RCC 7860 (cell line): ENCODE data around the gene NR1H3.
A peak's percentile ranks its signal among the peaks of the same experiment; 100 is the strongest.

ENCODE experiments used
- DNase-seq: peaks from one replicate; pipeline ENCODE4 v3.0.0-alpha.2; 2015; ENCODE audit warnings: low spot score
- FAIRE-seq: peaks from 2 replicates; lab custom pipeline; 2012; peaks lifted over from hg19 to GRCh38; lab: Jason Lieb, UNC

Gene NR1H3

DNA sequence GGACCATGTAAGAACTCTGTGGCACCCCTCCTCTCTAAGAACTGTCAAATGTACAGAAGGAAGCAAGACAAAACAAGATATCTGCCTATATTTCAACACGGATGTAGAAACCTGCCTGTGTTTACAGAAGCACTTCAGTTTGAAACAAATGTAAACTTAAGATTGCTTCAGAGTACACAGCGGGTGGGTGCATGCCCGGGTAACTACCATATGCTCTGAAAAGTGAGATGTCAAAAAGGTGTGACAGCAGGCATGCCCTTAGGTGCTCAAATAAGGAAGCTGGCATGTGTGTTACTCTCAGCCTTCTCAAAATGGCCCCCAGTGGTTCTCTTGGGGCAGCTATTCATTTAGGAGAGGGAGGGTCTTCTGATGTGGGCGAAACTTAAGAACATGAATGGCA lies 14.3 kb upstream of the NR1H3 start:
- FAIRE-seq (no peak), DNase-seq (no peak)

DNA sequence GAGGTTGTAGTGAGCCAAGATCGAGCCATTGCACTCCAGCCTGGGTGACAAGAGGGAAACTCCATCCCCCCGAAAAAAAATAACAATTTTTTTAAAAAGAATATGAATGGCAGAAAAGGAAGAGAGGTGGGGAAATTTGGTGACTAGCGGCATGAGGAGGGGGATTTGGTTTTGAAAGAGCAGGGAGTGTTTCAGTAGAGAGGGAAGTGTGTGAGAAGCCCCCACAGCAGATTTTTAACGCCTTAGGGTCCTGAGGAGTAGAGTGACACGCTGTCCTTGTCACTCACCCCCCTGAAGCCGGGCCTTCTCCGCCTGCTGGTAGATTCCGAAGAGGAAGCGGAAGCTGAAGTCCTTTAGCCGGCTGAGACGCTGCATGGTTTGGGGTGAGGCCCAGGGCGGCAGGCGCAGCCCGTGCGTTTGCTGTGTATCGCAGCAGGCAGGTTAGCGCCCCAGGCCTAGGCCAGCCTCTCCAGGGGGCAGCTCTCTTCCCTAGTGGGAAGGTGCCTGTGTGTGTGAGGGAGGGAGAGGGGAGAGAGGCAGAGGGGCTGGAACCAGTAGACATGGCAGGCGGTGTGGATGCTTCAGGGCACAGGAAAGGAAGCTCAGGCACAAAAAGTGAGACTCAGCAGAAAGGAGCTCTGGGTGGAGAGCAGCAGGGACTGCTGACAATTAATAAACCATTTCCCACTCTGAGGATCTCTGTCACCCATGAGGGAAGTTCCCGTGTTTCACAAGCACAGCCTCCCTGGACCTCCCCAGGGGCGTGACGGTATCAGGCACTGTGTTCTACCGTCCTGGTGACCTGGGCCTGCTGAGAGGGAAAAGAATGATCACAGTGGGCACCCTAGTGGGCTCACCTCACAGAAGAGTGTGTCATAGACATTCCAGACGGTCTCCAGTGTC lies 13.1 kb upstream of the NR1H3 start:
- FAIRE-seq = no peak
- DNase-seq = peak; percentile 3

DNA sequence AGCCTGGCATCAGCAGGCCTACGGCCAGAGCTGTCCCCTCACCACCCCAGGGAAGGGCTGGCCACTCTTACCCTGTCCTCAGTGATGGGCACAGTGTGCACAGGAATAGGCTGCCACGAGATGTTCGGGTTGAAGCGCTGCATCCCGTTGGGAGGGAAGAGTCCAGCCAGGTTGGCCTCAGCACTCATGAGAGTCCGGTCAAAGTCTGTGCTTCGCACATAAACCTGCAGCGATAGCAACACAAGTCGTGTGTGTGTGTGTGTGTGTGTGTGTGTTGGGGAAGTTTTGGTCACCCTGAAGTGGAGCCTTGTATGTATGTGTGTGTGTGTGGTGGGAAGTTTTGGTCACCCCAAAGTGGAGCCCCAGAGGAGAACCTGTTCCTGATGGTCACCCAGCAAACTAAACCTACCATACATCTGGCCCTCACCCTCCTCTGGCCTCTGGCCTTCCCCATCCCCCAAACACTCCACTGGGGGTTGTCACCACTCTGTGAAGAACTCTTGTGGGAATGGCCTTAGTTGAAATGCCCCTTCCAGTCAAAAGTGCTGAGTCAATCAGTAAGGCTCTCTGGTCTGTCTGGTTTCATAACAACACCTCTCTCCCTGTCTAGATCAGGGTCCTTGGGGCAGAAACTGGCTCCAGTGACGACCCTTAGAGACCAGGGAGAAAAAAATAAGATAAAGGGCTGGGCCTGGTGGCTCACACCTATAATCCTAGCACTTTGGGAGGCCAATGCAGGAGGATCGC lies 12.0 kb upstream of the NR1H3 start:
- DNase-seq (no peak), FAIRE-seq (no peak)

DNA sequence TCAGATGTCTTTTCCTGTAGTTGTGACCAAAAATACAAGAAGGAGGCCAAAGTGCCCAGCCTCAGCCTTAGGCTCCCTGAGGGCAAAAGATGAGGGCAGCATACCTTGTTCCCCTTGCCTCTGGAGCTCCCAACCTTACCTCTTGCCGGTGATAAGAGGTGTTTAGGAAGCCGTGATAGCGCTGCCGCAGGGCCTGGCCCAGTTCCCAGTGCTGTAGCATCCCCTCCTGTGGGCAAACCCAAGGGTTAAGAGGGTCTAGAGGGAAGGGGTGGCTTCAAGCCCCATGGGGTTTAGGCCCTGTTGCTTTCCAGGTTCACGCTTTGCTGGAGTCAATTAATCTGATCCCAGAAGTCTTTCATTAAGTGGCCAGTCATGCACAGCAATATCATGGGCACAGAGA lies 10.3 kb upstream of the NR1H3 start:
- DNase-seq = no peak
- no peak for FAIRE-seq

DNA sequence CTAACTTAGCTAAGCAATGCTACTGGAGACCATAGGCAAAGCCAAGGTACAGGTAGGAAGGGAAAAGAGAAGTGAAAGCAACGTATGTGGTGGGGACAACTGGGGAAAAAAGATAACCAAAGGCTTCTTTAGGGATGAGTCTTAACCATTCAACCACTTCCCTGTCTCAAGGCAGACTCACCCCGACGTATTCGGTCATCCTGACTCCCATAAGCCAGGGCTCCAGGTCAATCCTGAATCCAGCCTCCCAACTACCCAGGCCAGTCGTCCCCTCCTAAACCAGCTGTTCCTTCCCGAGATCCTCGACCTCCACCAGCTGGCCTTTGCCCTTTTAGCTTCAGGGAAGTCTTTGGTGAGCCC lies 9.5 kb upstream of the NR1H3 start:
- DNase-seq = peak; percentile 8
- FAIRE-seq = no peak

DNA sequence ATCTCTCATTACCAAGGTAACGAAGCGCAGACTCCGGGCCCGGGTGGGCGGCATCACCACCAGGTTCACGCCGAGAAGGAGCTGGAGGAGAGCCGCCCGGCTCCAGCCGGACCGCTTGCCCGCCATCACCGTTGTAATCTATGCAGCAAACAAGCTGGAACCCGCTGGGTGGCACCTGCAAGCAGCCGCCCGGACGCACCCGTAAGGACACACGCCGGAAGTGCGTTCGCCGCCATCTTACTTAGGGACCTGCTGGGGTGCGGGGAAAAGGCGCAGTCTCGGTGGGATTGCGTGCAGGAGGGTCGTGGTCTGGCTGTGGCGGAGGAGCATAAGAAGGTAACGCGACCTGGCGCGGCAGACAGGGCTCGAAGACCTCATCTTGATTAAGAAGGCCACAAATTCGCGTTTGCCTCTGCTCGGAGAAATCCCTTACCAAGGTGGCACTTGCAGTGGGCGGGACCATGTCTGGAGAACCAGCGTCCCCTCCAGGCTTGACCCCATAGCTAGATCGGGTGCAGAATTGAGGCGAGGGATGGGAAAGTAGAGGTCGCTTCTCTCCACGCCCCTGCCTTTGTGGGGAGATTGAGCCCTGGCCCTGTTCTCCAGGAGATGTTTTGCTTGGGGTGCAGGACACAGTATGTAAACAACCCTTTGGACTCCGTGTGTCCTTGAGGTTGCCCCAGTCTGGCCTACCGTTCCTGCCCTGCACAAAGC lies 9.0 kb upstream of the NR1H3 start, which contains the start of gene ACP2:
Gene ACP2, minus strand, starts transcription at position 151 of the 714 bp plus-strand sequence. Its CDS starts 25 bp downstream, at position 126.
- FAIRE-seq (no peak), DNase-seq (peak; percentile 67)

DNA sequence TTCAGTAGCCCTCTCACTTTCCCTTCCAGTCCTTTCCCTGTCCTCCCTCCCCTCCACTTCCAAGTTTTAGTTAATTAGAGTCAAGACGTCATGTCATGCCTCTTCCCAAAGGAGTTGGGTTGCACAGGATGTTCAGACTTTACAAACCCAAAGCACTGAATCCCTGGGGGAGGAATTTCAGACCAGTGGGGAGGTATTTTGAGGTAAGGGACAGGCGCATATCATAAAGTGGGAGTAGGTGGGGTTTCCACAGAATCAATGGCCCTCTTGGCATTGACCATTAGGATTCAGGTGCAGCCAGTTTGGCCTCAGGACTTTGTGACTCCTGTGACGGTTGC lies 8.4 kb upstream of the NR1H3 start:
- no peak for FAIRE-seq
- no peak for DNase-seq

DNA sequence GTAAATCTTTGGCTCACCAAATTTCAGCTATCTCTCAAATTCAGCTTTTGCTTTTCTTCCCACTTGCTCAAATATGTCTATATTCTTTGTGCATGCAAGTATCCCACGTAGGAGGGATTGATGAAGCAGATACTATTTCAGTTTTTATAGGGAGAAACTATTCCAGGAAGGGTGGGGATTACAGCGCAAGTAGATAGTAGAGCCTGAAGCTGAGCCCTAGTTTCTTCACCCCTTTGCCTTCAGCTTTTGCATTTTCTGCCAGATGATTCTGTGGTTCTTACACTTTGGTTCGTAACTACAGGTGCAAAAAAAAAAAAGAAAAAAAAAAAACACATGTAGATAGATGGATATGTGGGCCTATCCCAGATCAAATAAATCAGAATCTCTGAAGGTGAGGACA lies 6.0 kb upstream of the NR1H3 start:
- no peak for DNase-seq

DNA sequence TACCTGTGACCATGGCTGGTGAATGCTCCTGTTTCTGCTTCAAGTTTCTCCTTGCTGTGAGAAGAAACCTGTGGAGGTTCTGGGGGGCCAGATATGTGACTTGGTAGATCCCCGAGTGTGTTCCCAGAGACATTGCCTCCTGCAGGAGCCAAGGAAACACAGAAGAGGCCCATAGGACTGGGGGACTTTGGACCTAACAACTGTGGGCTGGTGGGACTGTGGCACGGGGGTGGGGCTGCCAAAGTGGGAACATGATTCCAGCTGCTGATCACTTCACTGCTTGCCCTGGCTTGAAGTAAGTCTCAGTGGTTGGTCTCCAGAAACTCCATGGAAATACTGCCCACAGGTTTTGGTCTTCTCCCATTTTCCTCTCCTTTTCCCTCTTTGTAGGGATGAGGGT lies 4.1 kb upstream of the NR1H3 start:
- FAIRE-seq = no peak
- no peak for DNase-seq

More for the DNA sequence above, 6.0 kb upstream of the NR1H3 start:
- FAIRE-seq = no peak

DNA sequence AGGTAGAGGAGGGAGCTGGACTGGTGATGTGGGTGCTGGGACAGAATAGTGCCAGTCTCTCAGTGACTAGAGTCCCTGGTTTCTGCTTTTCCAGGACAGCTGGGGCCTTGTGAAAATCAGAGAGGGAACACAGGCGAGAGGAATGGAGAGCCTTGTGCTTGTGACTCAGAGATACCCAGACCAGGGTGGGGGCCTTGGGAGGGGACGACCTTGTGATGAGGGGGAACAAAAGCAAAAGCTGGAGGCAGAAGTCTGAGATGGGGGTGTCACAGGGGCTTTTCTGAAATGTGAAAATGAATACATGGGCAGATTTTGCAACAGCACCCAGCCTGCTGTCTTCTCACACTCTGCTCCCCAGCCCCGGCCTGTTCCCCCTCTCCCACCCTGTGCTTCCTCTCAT lies 3.4 kb upstream of the NR1H3 start:
- no peak for DNase-seq
- FAIRE-seq = no peak

DNA sequence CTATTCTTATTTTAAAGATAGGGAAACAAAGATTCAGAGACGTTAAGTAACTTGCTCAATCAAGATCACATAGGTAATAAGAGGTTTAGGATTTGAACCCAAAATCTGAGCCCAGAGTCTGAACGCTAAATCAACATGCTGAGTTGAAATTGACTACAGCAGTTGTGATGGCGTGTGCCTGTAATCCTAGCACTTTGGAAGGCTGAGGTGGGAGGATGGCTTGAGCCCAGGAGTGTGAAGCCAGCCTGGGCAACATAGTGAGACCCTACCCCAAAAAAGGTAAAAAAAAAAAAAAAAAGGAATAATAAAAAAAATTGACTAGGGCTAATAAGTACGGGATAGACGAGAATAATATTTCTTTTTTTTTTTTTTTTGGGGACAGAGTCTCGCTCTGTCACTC lies 1.4 kb upstream of the NR1H3 start:
- FAIRE-seq (no peak), DNase-seq (no peak)

DNA sequence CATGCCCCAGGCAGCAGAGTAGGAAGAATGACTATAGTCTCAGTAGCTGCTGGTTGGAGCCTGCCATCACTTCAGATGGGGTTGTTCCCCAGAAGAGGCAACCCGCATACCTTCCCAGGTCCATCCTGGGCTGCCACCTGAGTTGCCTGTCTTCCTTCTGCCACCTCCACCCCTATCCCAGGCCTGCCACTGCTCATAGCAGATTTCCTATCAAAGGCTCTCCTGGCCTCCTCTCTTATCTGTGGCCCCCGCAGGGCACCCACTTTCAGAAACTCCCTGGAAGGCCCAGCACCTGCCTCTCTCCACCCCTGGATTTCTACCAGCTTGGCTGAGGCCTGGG lies 649 bp upstream of the NR1H3 start:
- DNase-seq (no peak), FAIRE-seq (no peak)

DNA sequence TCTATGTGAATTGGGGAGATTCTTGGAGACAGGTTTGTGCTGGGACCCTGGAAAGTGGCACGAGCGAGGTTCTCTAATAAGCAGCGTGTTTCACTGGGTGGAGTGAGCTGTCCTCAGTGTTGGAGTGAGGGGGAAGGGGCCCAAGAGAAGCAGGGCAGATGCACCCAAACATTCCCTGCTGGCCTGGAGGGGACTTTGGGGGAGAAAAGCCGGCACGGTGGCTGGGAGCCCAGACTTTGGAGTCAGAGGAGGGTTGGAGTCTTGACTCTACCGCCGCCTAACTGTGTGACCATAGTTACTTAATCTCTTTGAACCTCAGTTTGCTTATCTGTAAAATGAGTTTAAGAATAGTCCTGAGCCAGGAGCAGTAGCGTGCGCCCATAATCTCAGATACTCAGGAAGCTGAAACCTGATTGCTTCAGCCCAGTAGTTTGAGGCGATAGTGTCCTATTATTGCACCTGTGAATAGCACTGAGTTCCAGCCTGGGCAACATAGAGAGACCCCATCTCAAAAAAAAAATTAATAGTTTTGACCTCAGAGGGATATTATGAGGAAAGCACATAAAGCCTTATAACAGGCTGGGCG lies 614 bp downstream of the NR1H3 start:
- no peak for DNase-seq
- FAIRE-seq = no peak

DNA sequence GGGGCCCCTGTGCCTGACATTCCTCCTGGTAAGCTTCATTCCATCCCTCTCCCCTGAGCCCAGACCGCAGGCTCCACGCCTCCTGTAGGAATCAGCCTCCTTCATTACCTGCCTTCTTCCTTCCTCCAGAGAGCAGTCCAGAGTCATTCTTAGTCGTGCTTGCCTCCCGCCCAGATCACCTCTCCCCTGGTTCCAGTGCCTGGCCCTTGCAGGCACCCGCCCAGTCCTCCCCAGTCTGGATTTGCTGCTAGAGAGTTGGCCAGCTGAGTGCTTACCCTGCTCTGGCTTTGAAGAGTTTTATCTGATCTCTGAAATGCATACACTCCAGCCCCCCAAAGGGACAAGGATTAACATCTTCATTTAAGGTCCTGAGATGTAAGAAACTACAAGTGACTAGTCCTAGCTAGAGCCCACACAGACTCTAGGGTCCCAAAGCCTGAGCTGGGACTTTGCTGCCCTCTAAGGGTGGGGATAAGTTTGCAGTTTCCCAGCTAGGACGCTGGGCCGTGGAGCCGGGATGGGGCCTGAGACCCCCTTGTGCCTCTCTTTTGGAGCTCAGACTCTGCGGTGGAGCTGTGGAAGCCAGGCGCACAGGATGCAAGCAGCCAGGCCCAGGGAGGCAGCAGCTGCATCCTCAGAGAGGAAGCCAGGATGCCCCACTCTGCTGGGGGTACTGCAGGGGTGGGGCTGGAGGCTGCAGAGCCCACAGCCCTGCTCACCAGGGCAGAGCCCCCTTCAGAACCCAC lies 1.6 kb downstream of the NR1H3 start:
- FAIRE-seq = no peak

DNA sequence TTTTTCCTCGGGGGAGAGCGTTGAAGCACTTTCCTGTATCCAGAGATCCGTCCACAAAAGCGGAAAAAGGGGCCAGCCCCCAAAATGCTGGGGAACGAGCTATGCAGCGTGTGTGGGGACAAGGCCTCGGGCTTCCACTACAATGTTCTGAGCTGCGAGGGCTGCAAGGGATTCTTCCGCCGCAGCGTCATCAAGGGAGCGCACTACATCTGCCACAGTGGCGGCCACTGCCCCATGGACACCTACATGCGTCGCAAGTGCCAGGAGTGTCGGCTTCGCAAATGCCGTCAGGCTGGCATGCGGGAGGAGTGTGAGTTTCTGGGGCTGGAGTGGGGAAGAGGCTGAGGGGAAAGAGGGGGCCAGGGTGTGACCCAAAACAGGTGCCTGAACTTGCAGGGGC lies 2.6 kb downstream of the NR1H3 start:
- FAIRE-seq = no peak

More for the DNA sequence above, 1.6 kb downstream of the NR1H3 start:
- no peak for DNase-seq

DNA sequence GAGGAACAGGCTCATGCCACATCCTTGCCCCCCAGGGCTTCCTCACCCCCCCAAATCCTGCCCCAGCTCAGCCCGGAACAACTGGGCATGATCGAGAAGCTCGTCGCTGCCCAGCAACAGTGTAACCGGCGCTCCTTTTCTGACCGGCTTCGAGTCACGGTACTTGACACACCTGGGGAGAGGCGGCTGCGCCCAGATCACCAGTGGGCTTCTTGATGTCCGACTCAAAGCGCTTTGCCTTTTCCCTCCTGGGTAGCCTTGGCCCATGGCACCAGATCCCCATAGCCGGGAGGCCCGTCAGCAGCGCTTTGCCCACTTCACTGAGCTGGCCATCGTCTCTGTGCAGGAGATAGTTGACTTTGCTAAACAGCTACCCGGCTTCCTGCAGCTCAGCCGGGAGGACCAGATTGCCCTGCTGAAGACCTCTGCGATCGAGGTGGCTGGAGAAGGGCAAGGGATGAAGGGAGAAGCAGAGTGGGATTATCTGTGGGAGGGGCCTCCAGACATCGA lies 3.5 kb downstream of the NR1H3 start:
- no peak for DNase-seq
- FAIRE-seq = no peak

More for the DNA sequence above, 2.6 kb downstream of the NR1H3 start:
- no peak for DNase-seq

DNA sequence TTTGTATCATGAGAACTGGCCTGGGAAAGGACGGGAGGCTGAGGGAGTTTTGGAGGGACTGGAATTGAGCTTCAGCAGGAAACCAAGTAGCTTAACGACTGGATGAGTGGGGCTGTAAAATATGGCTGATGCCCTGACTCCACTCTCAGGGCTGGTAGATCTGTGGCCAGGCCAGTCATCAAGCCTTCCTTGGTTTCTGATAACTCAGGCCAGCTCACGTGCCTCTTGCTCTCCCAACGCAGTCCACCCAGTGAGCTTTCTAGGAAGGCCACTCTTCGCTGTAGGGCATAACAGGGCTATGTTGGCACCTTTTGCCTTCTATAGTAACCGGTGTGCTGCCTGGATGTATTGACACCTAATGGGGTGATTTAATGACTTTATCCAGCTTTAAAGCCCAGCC lies 6.3 kb downstream of the NR1H3 start:
- no peak for DNase-seq
- no peak for FAIRE-seq

DNA sequence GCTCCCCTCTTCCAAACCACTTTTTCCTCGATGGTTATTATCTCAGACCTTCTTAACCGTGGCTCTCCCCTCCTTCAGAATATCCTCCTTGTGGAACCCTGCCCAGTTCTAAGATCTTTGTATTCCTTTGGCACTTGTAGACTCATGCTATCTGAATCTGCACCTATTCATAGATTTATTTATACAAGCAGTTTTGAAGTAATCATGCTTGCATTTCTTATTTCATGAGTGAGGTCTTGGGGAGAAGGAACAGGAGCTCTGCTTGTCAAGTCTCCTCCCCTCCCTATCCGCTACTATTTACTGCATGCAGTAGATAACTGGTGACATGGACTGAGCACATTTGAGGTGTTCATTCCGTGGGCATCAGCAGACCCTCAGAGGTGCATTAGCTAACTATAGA lies 6.7 kb downstream of the NR1H3 start:
- DNase-seq (no peak), FAIRE-seq (no peak)

DNA sequence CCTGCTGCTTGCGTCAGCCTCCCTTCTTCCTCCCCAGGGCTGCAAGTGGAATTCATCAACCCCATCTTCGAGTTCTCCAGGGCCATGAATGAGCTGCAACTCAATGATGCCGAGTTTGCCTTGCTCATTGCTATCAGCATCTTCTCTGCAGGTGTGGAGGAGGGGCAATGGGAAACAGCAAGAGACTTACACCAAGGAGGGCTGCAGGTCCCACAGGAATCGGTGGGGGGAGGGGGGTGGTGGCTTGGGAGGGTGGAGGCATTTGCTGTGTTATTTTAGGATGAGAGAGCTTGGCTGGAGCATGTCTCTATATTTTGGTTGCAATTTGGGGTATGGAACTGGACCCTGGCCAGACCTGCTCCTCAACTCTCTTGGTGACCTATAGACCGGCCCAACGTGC lies 10.1 kb downstream of the NR1H3 start:
- DNase-seq (no peak), FAIRE-seq (no peak)

DNA sequence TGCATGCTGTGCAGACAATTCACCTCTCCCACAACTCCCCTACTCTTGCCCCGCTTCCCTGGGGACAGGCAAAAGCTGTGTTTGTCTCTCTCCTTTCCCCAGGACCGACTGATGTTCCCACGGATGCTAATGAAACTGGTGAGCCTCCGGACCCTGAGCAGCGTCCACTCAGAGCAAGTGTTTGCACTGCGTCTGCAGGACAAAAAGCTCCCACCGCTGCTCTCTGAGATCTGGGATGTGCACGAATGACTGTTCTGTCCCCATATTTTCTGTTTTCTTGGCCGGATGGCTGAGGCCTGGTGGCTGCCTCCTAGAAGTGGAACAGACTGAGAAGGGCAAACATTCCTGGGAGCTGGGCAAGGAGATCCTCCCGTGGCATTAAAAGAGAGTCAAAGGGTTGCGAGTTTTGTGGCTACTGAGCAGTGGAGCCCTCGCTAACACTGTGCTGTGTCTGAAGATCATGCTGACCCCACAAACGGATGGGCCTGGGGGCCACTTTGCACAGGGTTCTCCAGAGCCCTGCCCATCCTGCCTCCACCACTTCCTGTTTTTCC lies 10.7 kb downstream of the NR1H3 start:
- no peak for FAIRE-seq
- DNase-seq = no peak
